C4-2B (cell line): ENCODE data around the gene CELA1.

Experiments used
- ZFX ChIP-seq: fragments of 450-650 bp; IDR thresholded peaks from 2 replicates; pipeline ENCODE4 v1.6.1; 2017
- TF ChIP-seq, protein P1 (sequence below): fragments of 450-650 bp; conservative IDR thresholded peaks from 2 replicates; pipeline ENCODE4 v1.5.1; 2017; ENCODE audit warnings: mild to moderate bottlenecking

DNA sequence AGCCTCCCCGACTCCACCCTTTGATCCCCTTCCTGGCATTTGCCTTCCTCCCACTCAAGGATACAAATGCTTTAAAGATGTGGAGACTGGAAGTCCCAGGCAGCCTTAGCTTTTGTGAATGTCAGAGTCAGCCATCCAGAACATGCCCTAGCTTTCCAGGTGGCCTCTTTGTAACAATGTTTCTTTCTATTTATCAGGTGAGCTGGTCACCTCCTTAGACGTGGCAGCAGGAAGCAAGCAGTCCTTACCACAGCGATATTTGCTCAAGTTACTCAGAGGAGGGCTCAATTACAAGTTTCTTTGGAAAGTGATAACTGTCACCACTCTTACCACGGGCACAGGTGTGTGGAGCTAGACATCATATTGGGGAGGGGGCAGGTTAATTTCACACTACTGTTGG, 39.9 kb upstream of the CELA1 start:
- TF ChIP-seq, protein P1, sequence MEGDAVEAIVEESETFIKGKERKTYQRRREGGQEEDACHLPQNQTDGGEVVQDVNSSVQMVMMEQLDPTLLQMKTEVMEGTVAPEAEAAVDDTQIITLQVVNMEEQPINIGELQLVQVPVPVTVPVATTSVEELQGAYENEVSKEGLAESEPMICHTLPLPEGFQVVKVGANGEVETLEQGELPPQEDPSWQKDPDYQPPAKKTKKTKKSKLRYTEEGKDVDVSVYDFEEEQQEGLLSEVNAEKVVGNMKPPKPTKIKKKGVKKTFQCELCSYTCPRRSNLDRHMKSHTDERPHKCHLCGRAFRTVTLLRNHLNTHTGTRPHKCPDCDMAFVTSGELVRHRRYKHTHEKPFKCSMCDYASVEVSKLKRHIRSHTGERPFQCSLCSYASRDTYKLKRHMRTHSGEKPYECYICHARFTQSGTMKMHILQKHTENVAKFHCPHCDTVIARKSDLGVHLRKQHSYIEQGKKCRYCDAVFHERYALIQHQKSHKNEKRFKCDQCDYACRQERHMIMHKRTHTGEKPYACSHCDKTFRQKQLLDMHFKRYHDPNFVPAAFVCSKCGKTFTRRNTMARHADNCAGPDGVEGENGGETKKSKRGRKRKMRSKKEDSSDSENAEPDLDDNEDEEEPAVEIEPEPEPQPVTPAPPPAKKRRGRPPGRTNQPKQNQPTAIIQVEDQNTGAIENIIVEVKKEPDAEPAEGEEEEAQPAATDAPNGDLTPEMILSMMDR: no peak
- no peak for TF ChIP-seq ZFX
